Panc1 (cell line): ENCODE data around the gene EVI2A. TPM values are rescaled to one million over a fixed set of nuclear protein-coding genes. Genes with fewer than 3 reads are reported as not detected.

Experiments
- ATAC-seq: fragments of 200-7000 bp; cut with Tn5 transposase; 2 replicates; pipeline ENCODE4 v1.9.1; 2020; ENCODE audit warnings: mild to moderate bottlenecking, moderate library complexity
- BruUV-seq: library from RNA; stranded (reverse); fragments of 400-500 nt; replicated peaks from 2 replicates; lab custom pipeline; 2021; lab: Mats Ljungman, UMichigan
- CTCF ChIA-PET: fragments of 300-600 bp; sonication (Branson Sonifier 250); formaldehyde crosslinking; loops from one replicate; lab custom pipeline; 2022; ENCODE audit warnings: antibody characterized with exemption; lab: Charles Lee
- POLR2A ChIA-PET: fragments of 300-600 bp; sonication (Branson Sonifier 250); formaldehyde crosslinking; loops from one replicate; lab custom pipeline; 2022; ENCODE audit warnings: antibody characterized with exemption; lab: Charles Lee
- DNase-seq: peaks from one replicate; pipeline ENCODE4 v3.0.0-alpha.2; 2010; ENCODE audit warnings: low read depth, low spot score
- H3K27ac ChIP-seq: 2 replicates; pipeline ENCODE4 v1.5.1; 2011; ENCODE audit warnings: mild to moderate bottlenecking, low read length, inconsistent platforms
- H3K27me3 ChIP-seq: fragments of 200-500 bp; sonication (Bioruptor generic); 2 replicates; pipeline ENCODE4 v1.6.0; 2014; ENCODE audit warnings: low read length, inconsistent platforms; ENCODE audit not compliant: control insufficient read depth, insufficient read depth
- H3K36me3 ChIP-seq: fragments of 200-500 bp; sonication (Bioruptor generic); 2 replicates; pipeline ENCODE4 v1.5.1; 2014; ENCODE audit warnings: inconsistent platforms, mild to moderate bottlenecking, low read length, moderate library complexity; ENCODE audit not compliant: control insufficient read depth, insufficient read depth
- H3K4me1 ChIP-seq: 2 replicates; pipeline ENCODE4 v1.5.1; 2011; ENCODE audit warnings: inconsistent platforms, mild to moderate bottlenecking, low read length, moderate library complexity; ENCODE audit not compliant: control insufficient read depth, insufficient read depth
- H3K4me3 ChIP-seq, 2 experiments: 2 replicates each; pipeline ENCODE4 v1.5.1; 2011 to 2012; ENCODE audit warnings: low read depth in 2 of 2, low read length in 2 of 2, mild to moderate bottlenecking in 2 of 2, inconsistent platforms in 1 of 2, moderate library complexity in 1 of 2
- H3K9me3 ChIP-seq: fragments of 200-500 bp; sonication (Bioruptor generic); 2 replicates; pipeline ENCODE4 v1.5.1; 2014; ENCODE audit warnings: low read depth, mild to moderate bottlenecking, inconsistent platforms, low read length, moderate library complexity; ENCODE audit not compliant: control insufficient read depth, insufficient read depth
- POLR2AphosphoS5 ChIP-seq: IDR thresholded peaks from 2 replicates; pipeline ENCODE4 v1.6.1; 2012; ENCODE audit warnings: mild to moderate bottlenecking, low read depth, low read length, moderate library complexity
- SIN3A ChIP-seq: IDR thresholded peaks from 2 replicates; pipeline ENCODE4 v1.6.1; 2012; ENCODE audit warnings: low read depth, mild to moderate bottlenecking, low read length, moderate library complexity, borderline replicate concordance; ENCODE audit not compliant: insufficient read depth
- TCF7L2 ChIP-seq: IDR thresholded peaks from 2 replicates; pipeline ENCODE4 v1.6.1; 2011; ENCODE audit warnings: mild to moderate bottlenecking, low read depth, low read length, inconsistent platforms
- in situ Hi-C: cut with HindIII; loops from 2 replicates; pipeline ENCODE4 v1.10.0; 2016; ENCODE audit warnings: low sequenced_read_pairs, low pct_unique_long_range_greater_than_20kb
- intact Hi-C: fragments of 100-400 bp; cut with micrococcal nuclease; formaldehyde crosslinking; loops from one replicate; pipeline ENCODE4 v1.10.0; 2022; ENCODE audit not compliant: unreplicated experiment
- total RNA-seq: library from RNA; stranded (reverse); gene quantifications from one replicate; pipeline ENCODE4 v1.2.1, GENCODE V29; 2021; ENCODE audit not compliant: unreplicated experiment
- TF ChIP-seq, protein P1 (sequence below), 2 experiments: IDR thresholded peaks; 2 replicates each; pipeline ENCODE4 v1.6.1; 2011 to 2012; ENCODE audit warnings: low read depth in 2 of 2, control low read depth in 1 of 2, low read length in 1 of 2, mild to moderate bottlenecking in 1 of 2, moderate library complexity in 1 of 2; ENCODE audit not compliant: insufficient read depth in 1 of 2
- TF ChIP-seq, protein P2 (sequence below): fragments of 450-650 bp; IDR thresholded peaks from 2 replicates; pipeline ENCODE4 v1.5.1; 2017; ENCODE audit warnings: mild to moderate bottlenecking

The EVI2A gene
- total RNA-seq, 1 experiment from 2014 or later, result not detected

DNA sequence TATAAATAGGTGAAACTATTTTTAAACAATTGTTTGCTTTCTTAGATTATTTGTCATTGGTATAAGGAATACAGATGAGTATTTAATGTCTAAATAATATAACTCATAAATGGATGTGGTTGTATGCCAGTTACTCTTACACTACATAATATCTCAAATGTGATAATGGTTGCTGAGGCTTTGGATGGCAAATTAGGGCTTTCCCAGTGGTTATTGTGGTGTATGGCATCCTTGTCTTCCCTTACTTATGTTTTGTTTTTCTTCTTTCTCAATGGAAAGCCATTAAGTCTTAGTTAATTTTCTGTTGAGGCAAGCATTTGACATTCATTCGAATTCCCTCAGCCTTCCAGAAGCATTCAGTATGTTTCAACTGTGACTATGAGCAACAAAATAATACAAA is 34.8 kb downstream of the EVI2A start:
- Histone ChIP-seq H3K4me1 (no peaks in the 10 kb centered on the region), H3K36me3 (no peaks in the 10 kb centered on the region; the same call in 1 of the 2 replicates), H3K27me3 (no peaks in the 10 kb centered on the region), H3K9me3 (no peaks in the 10 kb centered on the region), H3K4me3 (no peak overlapping the region), H3K27ac (no peak overlapping the region)
- DNase-seq, result no peak
- TF ChIP-seq POLR2AphosphoS5, result no peak
- TF ChIP-seq TCF7L2, result no peak
- TF ChIP-seq, protein P1, sequence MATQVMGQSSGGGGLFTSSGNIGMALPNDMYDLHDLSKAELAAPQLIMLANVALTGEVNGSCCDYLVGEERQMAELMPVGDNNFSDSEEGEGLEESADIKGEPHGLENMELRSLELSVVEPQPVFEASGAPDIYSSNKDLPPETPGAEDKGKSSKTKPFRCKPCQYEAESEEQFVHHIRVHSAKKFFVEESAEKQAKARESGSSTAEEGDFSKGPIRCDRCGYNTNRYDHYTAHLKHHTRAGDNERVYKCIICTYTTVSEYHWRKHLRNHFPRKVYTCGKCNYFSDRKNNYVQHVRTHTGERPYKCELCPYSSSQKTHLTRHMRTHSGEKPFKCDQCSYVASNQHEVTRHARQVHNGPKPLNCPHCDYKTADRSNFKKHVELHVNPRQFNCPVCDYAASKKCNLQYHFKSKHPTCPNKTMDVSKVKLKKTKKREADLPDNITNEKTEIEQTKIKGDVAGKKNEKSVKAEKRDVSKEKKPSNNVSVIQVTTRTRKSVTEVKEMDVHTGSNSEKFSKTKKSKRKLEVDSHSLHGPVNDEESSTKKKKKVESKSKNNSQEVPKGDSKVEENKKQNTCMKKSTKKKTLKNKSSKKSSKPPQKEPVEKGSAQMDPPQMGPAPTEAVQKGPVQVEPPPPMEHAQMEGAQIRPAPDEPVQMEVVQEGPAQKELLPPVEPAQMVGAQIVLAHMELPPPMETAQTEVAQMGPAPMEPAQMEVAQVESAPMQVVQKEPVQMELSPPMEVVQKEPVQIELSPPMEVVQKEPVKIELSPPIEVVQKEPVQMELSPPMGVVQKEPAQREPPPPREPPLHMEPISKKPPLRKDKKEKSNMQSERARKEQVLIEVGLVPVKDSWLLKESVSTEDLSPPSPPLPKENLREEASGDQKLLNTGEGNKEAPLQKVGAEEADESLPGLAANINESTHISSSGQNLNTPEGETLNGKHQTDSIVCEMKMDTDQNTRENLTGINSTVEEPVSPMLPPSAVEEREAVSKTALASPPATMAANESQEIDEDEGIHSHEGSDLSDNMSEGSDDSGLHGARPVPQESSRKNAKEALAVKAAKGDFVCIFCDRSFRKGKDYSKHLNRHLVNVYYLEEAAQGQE (IDR thresholded peaks at IDR 0.05; ENCODE audit: insufficient read depth in 1 of 2, low read depth in 2 of 2, low read length in 1 of 2), result no peak
- TF ChIP-seq, protein P2, sequence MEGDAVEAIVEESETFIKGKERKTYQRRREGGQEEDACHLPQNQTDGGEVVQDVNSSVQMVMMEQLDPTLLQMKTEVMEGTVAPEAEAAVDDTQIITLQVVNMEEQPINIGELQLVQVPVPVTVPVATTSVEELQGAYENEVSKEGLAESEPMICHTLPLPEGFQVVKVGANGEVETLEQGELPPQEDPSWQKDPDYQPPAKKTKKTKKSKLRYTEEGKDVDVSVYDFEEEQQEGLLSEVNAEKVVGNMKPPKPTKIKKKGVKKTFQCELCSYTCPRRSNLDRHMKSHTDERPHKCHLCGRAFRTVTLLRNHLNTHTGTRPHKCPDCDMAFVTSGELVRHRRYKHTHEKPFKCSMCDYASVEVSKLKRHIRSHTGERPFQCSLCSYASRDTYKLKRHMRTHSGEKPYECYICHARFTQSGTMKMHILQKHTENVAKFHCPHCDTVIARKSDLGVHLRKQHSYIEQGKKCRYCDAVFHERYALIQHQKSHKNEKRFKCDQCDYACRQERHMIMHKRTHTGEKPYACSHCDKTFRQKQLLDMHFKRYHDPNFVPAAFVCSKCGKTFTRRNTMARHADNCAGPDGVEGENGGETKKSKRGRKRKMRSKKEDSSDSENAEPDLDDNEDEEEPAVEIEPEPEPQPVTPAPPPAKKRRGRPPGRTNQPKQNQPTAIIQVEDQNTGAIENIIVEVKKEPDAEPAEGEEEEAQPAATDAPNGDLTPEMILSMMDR, result no peak
- TF ChIP-seq SIN3A, result no peak
- ATAC-seq, result no peak
- POLR2A ChIA-PET, result no interaction called here
- no TSS peak for BruUV-seq
- in situ Hi-C loops, result no loop called here
- intact Hi-C loops, result no loop called here
- CTCF ChIA-PET, result no interaction called here

DNA sequence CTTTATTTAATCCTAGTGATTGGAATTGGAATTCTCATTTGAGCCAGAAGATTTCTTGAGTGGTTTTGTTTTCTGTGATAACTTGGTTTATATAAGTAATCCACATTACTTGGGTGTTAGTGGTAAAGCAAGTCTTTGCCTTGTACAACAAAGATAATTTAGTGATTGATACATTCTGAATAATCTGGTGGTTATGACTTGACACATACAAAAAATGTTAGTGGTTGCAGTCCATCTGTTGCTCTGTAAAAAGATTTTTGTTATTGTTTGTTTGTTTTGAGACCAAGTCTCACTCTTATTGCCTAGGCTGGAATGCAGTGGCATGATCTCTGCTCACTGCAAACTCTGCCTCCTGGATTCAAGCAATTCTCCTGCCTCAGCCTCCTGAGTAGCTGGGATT is 37.6 kb downstream of the EVI2A start:
- intact Hi-C loops, result no loop called here
- ATAC-seq (no peak), DNase-seq (no peak)
- no peaks in the 10 kb centered on the region for H3K9me3 ChIP-seq
- no peaks in the 10 kb centered on the region for H3K27me3 ChIP-seq
- H3K36me3 ChIP-seq, result no peaks in the 10 kb centered on the region
- H3K27ac ChIP-seq, result no peak overlapping the region
- ChIA-PET CTCF (interaction anchor here (0.6 kb wide), 1 partner anchor 30 kb away, joined by 4 read pairs; no protein-coding TSS in a partner anchor), POLR2A (no interaction called here)
- in situ Hi-C loops, result no loop called here
- BruUV-seq, result no TSS peak
- H3K4me3 ChIP-seq, result no peak overlapping the region
- no peaks in the 10 kb centered on the region for H3K4me1 ChIP-seq
- TF ChIP-seq, protein P2, result no peak
- TF ChIP-seq SIN3A, result no peak
- no peak for TF ChIP-seq TCF7L2
- no peak for TF ChIP-seq POLR2AphosphoS5
